Activated T-helper 1 cell treated with anti-CD3 and anti-CD28 coated beads, Interleukin-12 subunit alpha, Interleukin-12 subunit beta, Interleukin-2, Interleukin-4 antibody, amounts not matched to agents 30 ng/mL and 10 ng/mL and 1 ng/mL, durations not matched to agents 14 hours and 24 hours and 36 hours (primary cell): ENCODE results near the gene MME. TPM values are rescaled to one million over a fixed set of nuclear protein-coding genes. Genes with fewer than 3 reads are reported as not detected.
"Not testable (repeated sequence)": the region's sequence is repeated elsewhere in the genome, so short reads cannot be mapped to it uniquely, and the experiment has no call there.

Experiments
- DNase-seq: peaks from one replicate; pipeline ENCODE4 v3.0.0; 2021; ENCODE audit warnings: low spot score
- H3K27ac Mint-ChIP-seq: one replicate; pipeline ENCODE4 v1.8.0; 2021; ENCODE audit warnings: mild to moderate bottlenecking, mixed read lengths
- H3K27me3 Mint-ChIP-seq: one replicate; pipeline ENCODE4 v1.8.0; 2022; ENCODE audit warnings: mild to moderate bottlenecking, moderate library complexity, mixed read lengths; ENCODE audit not compliant: insufficient read depth
- H3K36me3 Mint-ChIP-seq: one replicate; pipeline ENCODE4 v1.8.0; 2021; ENCODE audit warnings: low read depth, mixed read lengths
- H3K4me1 Mint-ChIP-seq: one replicate; pipeline ENCODE4 v1.8.0; 2021; ENCODE audit warnings: low read depth, mixed read lengths
- H3K4me3 Mint-ChIP-seq: one replicate; pipeline ENCODE4 v1.8.0; 2021; ENCODE audit warnings: mild to moderate bottlenecking, moderate library complexity, mixed read lengths
- H3K9me3 Mint-ChIP-seq: one replicate; pipeline ENCODE4 v1.8.0; 2021; ENCODE audit warnings: mixed read lengths
- intact Hi-C: fragments of 100-400 bp; cut with micrococcal nuclease; formaldehyde crosslinking; loops from one replicate; pipeline ENCODE4 v1.15.1; 2024
- total RNA-seq: library from RNA; stranded (reverse); gene quantifications from 2 replicates; pipeline ENCODE4 v1.2.3, GENCODE V29; 2022

MME gene
- total RNA-seq, 1 donor from 2014 or later: not detected

DNA sequence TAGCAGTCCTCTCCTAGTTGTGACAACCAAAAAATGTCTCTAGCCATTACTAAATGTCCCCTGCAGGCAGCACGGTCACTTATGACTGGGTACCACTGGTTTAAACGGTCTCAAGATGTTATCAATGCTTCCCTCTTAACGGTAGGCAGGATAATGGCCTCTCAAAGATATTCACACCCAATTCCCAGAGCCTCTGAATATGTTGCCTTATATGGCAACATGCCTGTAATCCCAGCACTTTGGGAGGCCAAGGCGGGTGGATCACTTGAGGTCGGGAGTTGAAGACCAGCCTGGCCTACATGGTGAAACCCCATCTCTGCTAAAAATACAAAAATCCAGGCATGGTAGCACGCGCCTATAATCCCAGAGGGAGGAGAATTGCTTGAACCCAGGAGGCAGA lies 9.4 kb downstream of the MME start:
- DNase-seq: no peak
- intact Hi-C loops: no loop called here
- no peak overlapping the region for H3K27ac Mint-ChIP-seq
- no peaks in the 10 kb centered on the region for H3K4me1 Mint-ChIP-seq
- H3K36me3 Mint-ChIP-seq: no peaks in the 10 kb centered on the region
- H3K27me3 Mint-ChIP-seq: peaks cover 3% of the 10 kb centered on the region
- H3K4me3 Mint-ChIP-seq: no peak overlapping the region
- H3K9me3 Mint-ChIP-seq: no peaks in the 10 kb centered on the region

- Mint-ChIP-seq H3K27me3 (no peaks in the 10 kb centered on the region), H3K27ac (no peak overlapping the region), H3K4me3 (no peak overlapping the region), H3K9me3 (peaks cover 3% of the 10 kb centered on the region), H3K36me3 (no peaks in the 10 kb centered on the region), H3K4me1 (no peaks in the 10 kb centered on the region)
- intact Hi-C loops: no loop called here
- DNase-seq: no peak
Observed at GRCh38 chr3:155093261-155093660, 13.1 kb downstream of the MME start.

- Mint-ChIP-seq H3K9me3 (peaks cover 7% of the 10 kb centered on the region), H3K4me1 (no peaks in the 10 kb centered on the region), H3K36me3 (no peaks in the 10 kb centered on the region), H3K27me3 (no peaks in the 10 kb centered on the region), H3K27ac (no peak overlapping the region), H3K4me3 (no peak overlapping the region)
- DNase-seq: no peak
- intact Hi-C loops: no loop called here
Observed at GRCh38 chr3:155096303-155097008, 16.3 kb downstream of the MME start.

GRCh38 chr3:155097009-155097349 lies 16.9 kb downstream of the MME start:
- no peaks in the 10 kb centered on the region for H3K36me3 Mint-ChIP-seq
- H3K9me3 Mint-ChIP-seq: peaks cover 7% of the 10 kb centered on the region
- H3K4me3 Mint-ChIP-seq: no peak overlapping the region
- no peaks in the 10 kb centered on the region for H3K4me1 Mint-ChIP-seq
- intact Hi-C loops: no loop called here
- no peak overlapping the region for H3K27ac Mint-ChIP-seq
- no peak for DNase-seq
- H3K27me3 Mint-ChIP-seq: no peaks in the 10 kb centered on the region

DNA sequence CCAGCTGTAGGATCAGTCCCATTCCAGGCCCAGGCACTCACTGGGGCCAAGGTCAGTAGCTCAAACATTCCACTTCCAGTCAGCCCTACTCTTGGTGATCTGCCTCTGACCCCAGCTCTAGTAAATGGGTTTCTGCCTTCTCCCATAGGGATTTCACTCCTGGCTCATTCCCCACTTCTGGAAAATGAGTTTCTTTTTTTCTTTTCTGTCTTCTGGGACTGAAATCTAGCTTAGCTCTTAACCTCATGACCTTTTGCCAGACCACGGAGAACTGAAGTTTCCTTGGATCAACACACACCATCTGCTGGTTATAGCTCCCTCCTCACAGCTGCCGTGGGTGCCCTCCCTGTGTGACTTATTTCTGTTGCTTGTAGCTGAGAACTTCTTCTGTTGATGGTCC lies 21.3 kb downstream of the MME start:
- peaks cover 7% of the 10 kb centered on the region for H3K9me3 Mint-ChIP-seq
- H3K4me3 Mint-ChIP-seq: no peak overlapping the region
- H3K27ac Mint-ChIP-seq: no peak overlapping the region
- no peaks in the 10 kb centered on the region for H3K27me3 Mint-ChIP-seq
- H3K36me3 Mint-ChIP-seq: no peaks in the 10 kb centered on the region
- intact Hi-C loops: no loop called here
- DNase-seq: no peak
- no peaks in the 10 kb centered on the region for H3K4me1 Mint-ChIP-seq

DNA sequence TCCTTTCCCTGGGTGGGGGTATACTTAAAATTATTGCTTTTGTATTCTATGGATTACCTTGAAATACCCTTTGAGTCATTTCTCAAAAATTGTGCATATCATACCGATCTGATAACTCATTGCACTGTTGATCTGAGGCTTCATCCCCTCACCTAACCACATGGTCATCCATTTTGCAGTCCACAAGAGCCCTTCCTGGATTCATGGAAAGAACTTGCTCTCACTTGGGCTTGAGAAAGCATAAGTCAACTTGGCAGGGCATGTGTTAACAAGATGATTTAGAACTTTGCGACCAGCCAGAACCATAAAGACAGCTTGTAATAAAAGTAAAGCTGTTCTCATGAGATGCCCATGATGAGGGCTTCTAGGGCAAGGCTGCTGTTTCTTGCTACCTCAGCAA lies 22.2 kb downstream of the MME start:
- Mint-ChIP-seq H3K27me3 (no peaks in the 10 kb centered on the region), H3K27ac (no peak overlapping the region), H3K4me3 (no peak overlapping the region), H3K9me3 (peaks cover 7% of the 10 kb centered on the region), H3K4me1 (no peaks in the 10 kb centered on the region), H3K36me3 (no peaks in the 10 kb centered on the region)
- no peak for DNase-seq
- intact Hi-C loops: no loop called here

DNA sequence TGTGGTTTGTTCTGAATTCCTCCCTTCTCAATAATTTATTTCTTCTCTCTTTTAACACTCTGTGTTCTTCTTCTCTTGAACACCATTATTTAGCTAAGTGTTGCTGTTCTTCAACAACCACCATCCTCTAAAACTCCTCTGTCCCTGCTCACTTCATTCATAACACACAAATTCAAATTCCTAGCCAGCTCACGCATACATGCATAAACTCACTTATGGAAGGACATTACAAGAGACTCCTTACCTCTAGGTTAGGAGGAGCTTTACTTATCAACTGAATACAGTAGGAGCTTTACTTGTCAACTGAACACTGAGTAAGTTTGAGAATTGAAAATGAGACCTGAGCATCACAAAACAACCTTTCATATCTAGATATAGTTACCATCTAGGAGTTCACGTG lies 23.6 kb downstream of the MME start:
- Mint-ChIP-seq H3K27ac (no peak overlapping the region), H3K27me3 (no peaks in the 10 kb centered on the region)

DNA sequence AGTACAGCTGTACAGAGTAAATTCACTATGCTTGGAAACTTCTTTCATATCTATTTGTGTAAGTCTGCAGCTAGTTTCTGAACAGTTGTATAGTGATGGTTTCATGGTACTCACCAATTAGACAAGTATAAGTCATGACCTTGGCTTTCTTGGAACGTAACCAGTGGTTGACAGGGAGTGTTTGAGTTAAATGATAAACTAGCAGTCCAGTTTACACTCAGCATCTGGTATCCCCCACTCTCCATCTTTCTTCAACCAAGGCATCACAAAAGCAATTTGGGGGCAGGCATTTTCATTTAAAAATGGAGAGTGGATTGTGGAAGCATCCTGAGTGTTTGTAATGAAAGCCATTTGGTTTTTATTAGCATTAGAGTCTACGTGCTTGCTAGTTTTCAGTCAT lies 26.0 kb downstream of the MME start:
- intact Hi-C loops: no loop called here
- H3K27ac Mint-ChIP-seq: no peak overlapping the region
- no peak for DNase-seq
- peaks cover 4% of the 10 kb centered on the region for H3K4me1 Mint-ChIP-seq
- H3K27me3 Mint-ChIP-seq: no peaks in the 10 kb centered on the region
- no peak overlapping the region for H3K4me3 Mint-ChIP-seq
- no peaks in the 10 kb centered on the region for H3K36me3 Mint-ChIP-seq
- H3K9me3 Mint-ChIP-seq: no peaks in the 10 kb centered on the region

More for the DNA sequence above, 23.6 kb downstream of the MME start:
- Mint-ChIP-seq H3K9me3 (peaks cover under 1% of the 10 kb centered on the region), H3K4me3 (no peak overlapping the region), H3K4me1 (no peaks in the 10 kb centered on the region), H3K36me3 (no peaks in the 10 kb centered on the region)
- intact Hi-C loops: no loop called here
- no peak for DNase-seq

- intact Hi-C loops: no loop called here
- no peaks in the 10 kb centered on the region for H3K9me3 Mint-ChIP-seq
- H3K27ac Mint-ChIP-seq: no peak overlapping the region
- H3K27me3 Mint-ChIP-seq: no peaks in the 10 kb centered on the region
- peaks cover 4% of the 10 kb centered on the region for H3K4me1 Mint-ChIP-seq
- H3K36me3 Mint-ChIP-seq: no peaks in the 10 kb centered on the region
- H3K4me3 Mint-ChIP-seq: no peak overlapping the region
- no peak for DNase-seq
Observed at GRCh38 chr3:155110022-155110421, 29.9 kb downstream of the MME start.

DNA sequence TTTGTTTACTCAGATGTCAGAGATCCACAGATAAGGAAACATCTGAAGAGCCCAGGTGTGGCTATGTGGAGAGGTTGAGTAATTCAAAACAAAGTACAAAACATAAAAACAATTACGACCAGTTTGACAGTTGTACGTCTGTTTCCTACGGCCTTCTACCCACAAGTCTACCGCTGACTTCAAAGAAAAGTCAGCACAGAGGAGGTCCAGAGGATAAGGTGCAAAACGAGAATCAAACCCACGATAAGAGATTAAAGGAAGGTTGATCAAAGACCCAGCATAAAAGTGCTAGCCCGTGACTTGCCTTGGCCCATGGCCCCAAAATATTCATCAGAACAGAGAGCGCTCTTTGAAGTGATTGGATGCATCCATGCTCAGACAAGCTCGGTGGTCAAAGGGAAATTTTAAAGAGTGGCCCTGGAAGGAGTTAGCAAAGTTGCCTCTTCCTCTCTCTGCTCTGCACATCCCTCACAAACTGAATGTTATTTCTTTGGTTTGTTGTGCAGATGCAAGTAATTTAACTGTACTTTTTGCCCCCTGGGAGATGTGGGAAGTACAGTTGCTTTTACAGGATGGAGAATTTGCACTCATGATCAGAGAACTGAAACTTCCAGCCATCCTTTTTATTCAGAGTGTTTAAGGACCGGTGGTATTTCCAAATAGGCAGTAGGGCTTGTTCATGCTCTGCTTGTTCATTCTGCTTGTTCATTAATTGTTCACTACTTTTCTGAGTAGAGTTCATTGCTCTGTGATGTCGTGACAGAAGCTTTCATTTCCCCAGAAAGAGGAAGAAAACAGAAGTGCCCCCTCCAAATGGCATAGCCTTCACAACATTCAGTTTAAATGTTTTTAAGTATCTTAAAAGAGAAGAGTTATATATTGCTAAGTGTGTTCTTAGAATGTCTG lies 31.1 kb downstream of the MME start:
- intact Hi-C loops: no loop called here
- no peak for DNase-seq
- Mint-ChIP-seq H3K36me3 (no peaks in the 10 kb centered on the region), H3K4me3 (no peak overlapping the region), H3K4me1 (peaks cover 4% of the 10 kb centered on the region), H3K27me3 (no peaks in the 10 kb centered on the region), H3K9me3 (no peaks in the 10 kb centered on the region), H3K27ac (no peak overlapping the region)

- H3K27me3 Mint-ChIP-seq: no peaks in the 10 kb centered on the region
- intact Hi-C loops: no loop called here
- no peaks in the 10 kb centered on the region for H3K9me3 Mint-ChIP-seq
- H3K36me3 Mint-ChIP-seq: no peaks in the 10 kb centered on the region
- no peak for DNase-seq
- H3K4me1 Mint-ChIP-seq: peaks cover 4% of the 10 kb centered on the region
- H3K4me3 Mint-ChIP-seq: no peak overlapping the region
- no peak overlapping the region for H3K27ac Mint-ChIP-seq
Observed at GRCh38 chr3:155111971-155112370, 31.9 kb downstream of the MME start.

DNA sequence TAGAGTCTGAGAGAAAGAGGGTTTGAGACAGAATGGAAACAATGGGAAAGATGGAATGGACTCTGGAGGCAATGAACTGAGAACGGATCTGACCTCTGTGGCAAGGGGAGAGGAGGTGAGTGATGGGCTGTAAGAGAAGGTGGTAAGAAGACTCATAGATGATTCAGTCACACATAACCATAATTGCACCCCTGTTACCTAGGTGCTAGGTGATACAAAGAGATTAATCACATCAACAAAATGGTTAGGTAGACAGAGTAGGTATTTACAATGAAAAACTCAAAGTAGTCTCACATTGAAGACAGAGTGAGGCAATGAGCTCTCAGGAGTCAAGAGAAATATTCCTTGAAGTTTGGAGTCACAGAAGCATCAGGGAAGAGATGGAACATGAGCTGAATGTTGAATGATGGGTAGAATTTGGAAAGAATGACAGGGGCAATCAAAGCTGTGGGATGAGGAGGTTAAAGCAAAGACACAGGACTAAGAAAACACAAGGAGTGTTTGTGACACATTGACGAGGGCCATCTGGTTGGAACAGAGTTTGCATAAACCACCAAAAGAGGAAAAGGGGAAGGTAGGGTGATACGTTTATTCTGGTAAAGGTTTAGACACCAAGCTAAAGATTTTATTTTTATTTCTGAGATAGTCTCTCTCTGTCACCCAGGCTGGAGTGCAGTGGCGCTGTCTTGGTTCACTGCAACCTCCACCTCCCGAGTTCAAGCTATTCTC lies 32.7 kb downstream of the MME start:
- Mint-ChIP-seq H3K36me3 (no peaks in the 10 kb centered on the region), H3K27ac (no peak overlapping the region), H3K27me3 (no peaks in the 10 kb centered on the region), H3K9me3 (no peaks in the 10 kb centered on the region), H3K4me3 (no peak overlapping the region), H3K4me1 (peaks cover 4% of the 10 kb centered on the region)
- intact Hi-C loops: no loop called here
- DNase-seq: no peak

DNA sequence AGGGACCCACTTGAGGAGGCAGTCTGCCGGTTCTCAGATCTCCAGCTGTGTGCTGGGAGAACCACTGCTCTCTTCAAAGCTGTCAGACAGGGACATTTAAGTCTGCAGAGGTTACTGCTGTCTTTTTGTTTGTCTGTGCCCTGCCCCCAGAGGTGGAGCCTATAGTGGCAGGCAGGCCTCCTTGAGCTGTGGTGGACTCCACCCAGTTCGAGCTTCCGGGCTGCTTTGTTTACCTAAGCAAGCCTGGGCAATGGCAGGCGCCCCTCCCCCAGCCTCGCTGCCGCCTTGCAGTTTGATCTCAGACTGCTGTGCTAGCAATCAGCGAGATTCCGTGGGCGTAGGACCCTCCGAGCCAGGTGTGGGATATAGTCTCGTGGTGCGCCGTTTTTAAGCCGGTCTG lies 44.6 kb downstream of the MME start:
- peak; percentile 12 for DNase-seq
- H3K27me3 Mint-ChIP-seq, H3K4me3 Mint-ChIP-seq, H3K36me3 Mint-ChIP-seq, H3K9me3 Mint-ChIP-seq, H3K4me1 Mint-ChIP-seq, intact Hi-C loops, H3K27ac Mint-ChIP-seq: not testable (repeated sequence)
